H9 (cell line): ENCODE data around the gene HDHD3. TPM values are rescaled to one million over a fixed set of nuclear protein-coding genes. Genes with fewer than 3 reads are reported as not detected.

Experiments
- DNase-seq: peaks from one replicate; pipeline ENCODE4 v3.0.0-alpha.2; 2017
- H2AFZ ChIP-seq: one replicate; pipeline ENCODE4 v1.6.1; 2013; ENCODE audit warnings: mild to moderate bottlenecking, low read length, control low read depth, moderate library complexity
- H2AK5ac ChIP-seq: 2 replicates; pipeline ENCODE4 v1.6.1; 2013; ENCODE audit warnings: low read length, control low read depth, mixed read lengths; ENCODE audit not compliant: insufficient read length
- H2BK120ac ChIP-seq: one replicate; pipeline ENCODE4 v1.6.1; 2013; ENCODE audit warnings: low read depth, mild to moderate bottlenecking, low read length, control low read depth, inconsistent platforms; ENCODE audit not compliant: poor library complexity, severe bottlenecking
- H2BK12ac ChIP-seq: 2 replicates; pipeline ENCODE4 v1.6.1; 2013; ENCODE audit warnings: low read length, control low read depth, mixed read lengths, low read depth; ENCODE audit not compliant: insufficient read length
- H2BK15ac ChIP-seq: 2 replicates; pipeline ENCODE4 v1.6.1; 2013; ENCODE audit warnings: low read depth, low read length, control low read depth
- H2BK20ac ChIP-seq: one replicate; pipeline ENCODE4 v1.6.1; 2013; ENCODE audit warnings: low read depth, mild to moderate bottlenecking, low read length, control low read depth, inconsistent platforms; ENCODE audit not compliant: poor library complexity, severe bottlenecking
- H2BK5ac ChIP-seq: 2 replicates; pipeline ENCODE4 v1.6.1; 2013; ENCODE audit warnings: low read length, control low read depth, mixed read lengths; ENCODE audit not compliant: insufficient read length
- H3K14ac ChIP-seq: 2 replicates; pipeline ENCODE4 v1.6.1; 2013; ENCODE audit warnings: low read length, control low read depth; ENCODE audit not compliant: insufficient read depth
- H3K18ac ChIP-seq: 2 replicates; pipeline ENCODE4 v1.6.1; 2013; ENCODE audit warnings: low read depth, mild to moderate bottlenecking, mixed read lengths, low read length, control low read depth; ENCODE audit not compliant: insufficient read length
- H3K23ac ChIP-seq: 2 replicates; pipeline ENCODE4 v1.6.1; 2013; ENCODE audit warnings: low read length, control low read depth, mixed read lengths, low read depth; ENCODE audit not compliant: insufficient read length
- H3K23me2 ChIP-seq: 2 replicates; pipeline ENCODE4 v1.6.1; 2013; ENCODE audit warnings: low read depth, mild to moderate bottlenecking, mixed read lengths, low read length, control low read depth; ENCODE audit not compliant: insufficient read length, poor library complexity, severe bottlenecking
- H3K27ac ChIP-seq: 2 replicates; pipeline ENCODE4 v1.5.1; 2013; ENCODE audit warnings: low read length, control low read depth, mixed read lengths, low read depth; ENCODE audit not compliant: insufficient read length
- H3K27me3 ChIP-seq: 2 replicates; pipeline ENCODE4 v1.6.1; 2013; ENCODE audit warnings: low read length, control low read depth, inconsistent platforms; ENCODE audit not compliant: insufficient read depth
- H3K4ac ChIP-seq: 2 replicates; pipeline ENCODE4 v1.6.1; 2013; ENCODE audit warnings: low read depth, mild to moderate bottlenecking, control low read depth, inconsistent platforms, low read length, moderate library complexity
- H3K4me1 ChIP-seq: 2 replicates; pipeline ENCODE4 v1.6.1; 2013; ENCODE audit warnings: low read length, control low read depth, inconsistent platforms; ENCODE audit not compliant: insufficient read depth
- H3K4me2 ChIP-seq: 2 replicates; pipeline ENCODE4 v1.6.1; 2013; ENCODE audit warnings: low read length, control low read depth, mixed read lengths; ENCODE audit not compliant: insufficient read length, insufficient read depth
- H3K56ac ChIP-seq: 2 replicates; pipeline ENCODE4 v1.6.1; 2013; ENCODE audit warnings: low read depth, mild to moderate bottlenecking, mixed read lengths, low read length, control low read depth; ENCODE audit not compliant: insufficient read length
- H3K79me1 ChIP-seq: 2 replicates; pipeline ENCODE4 v1.6.1; 2013; ENCODE audit warnings: low read depth, mild to moderate bottlenecking, moderate library complexity, low read length, control low read depth, inconsistent platforms; ENCODE audit not compliant: insufficient read depth, poor library complexity, severe bottlenecking
- H3K79me2 ChIP-seq: 2 replicates; pipeline ENCODE4 v1.6.1; 2013; ENCODE audit warnings: low read length, control low read depth, inconsistent platforms; ENCODE audit not compliant: insufficient read depth
- H3K9ac ChIP-seq: 2 replicates; pipeline ENCODE4 v1.6.1; 2013; ENCODE audit warnings: low read length, control low read depth, mixed read lengths; ENCODE audit not compliant: insufficient read length; ENCODE audit errors: extremely low read depth
- H3K9me3 ChIP-seq: one replicate; pipeline ENCODE4 v1.6.1; 2013; ENCODE audit warnings: low read depth, low read length, inconsistent platforms; ENCODE audit not compliant: control insufficient read depth
- H3T11ph ChIP-seq: one replicate; pipeline ENCODE4 v1.6.1; 2013; ENCODE audit warnings: mild to moderate bottlenecking, low read length, control low read depth, inconsistent platforms
- H4K20me1 ChIP-seq: one replicate; pipeline ENCODE4 v1.6.1; 2013; ENCODE audit not compliant: control insufficient read depth, insufficient read length, insufficient read depth
- H4K5ac ChIP-seq: 2 replicates; pipeline ENCODE4 v1.6.1; 2013; ENCODE audit warnings: low read depth, mild to moderate bottlenecking, mixed read lengths, low read length, control low read depth; ENCODE audit not compliant: insufficient read length
- H4K8ac ChIP-seq: replicated peaks from 2 replicates; pipeline ENCODE4 v1.6.1; 2013; ENCODE audit warnings: low read length, control low read depth, mixed read lengths, low read depth; ENCODE audit not compliant: insufficient read length
- H4K91ac ChIP-seq: 2 replicates; pipeline ENCODE4 v1.6.1; 2013; ENCODE audit warnings: low read depth, mild to moderate bottlenecking, moderate library complexity, mixed read lengths, low read length, control low read depth; ENCODE audit not compliant: insufficient read length
- H3K27ac Mint-ChIP-seq, 3 experiments: 2 replicates in 2 of 3; 3 replicates in 1 of 3; pipeline ENCODE4 v1.8.0; 2020 to 2021; ENCODE audit warnings: mixed read lengths in 3 of 3, mild to moderate bottlenecking in 1 of 3, moderate library complexity in 1 of 3
- H3K27me3 Mint-ChIP-seq: 2 replicates; pipeline ENCODE4 v1.8.0; 2021; ENCODE audit warnings: low read depth, mild to moderate bottlenecking, moderate library complexity, mixed read lengths
- H3K36me3 Mint-ChIP-seq, 3 experiments: 2 replicates in 2 of 3; 3 replicates in 1 of 3; pipeline ENCODE4 v1.8.0; 2020 to 2021; ENCODE audit warnings: low read depth in 3 of 3, mixed read lengths in 3 of 3; ENCODE audit not compliant: insufficient read depth in 1 of 3
- H3K4me1 Mint-ChIP-seq, 2 experiments: 2 replicates each; pipeline ENCODE4 v1.8.0; 2020; ENCODE audit warnings: mixed read lengths in 2 of 2
- H3K4me3 Mint-ChIP-seq, 2 experiments: 2 replicates in 1 of 2; 3 replicates in 1 of 2; pipeline ENCODE4 v1.8.0; 2020 to 2021; ENCODE audit warnings: mild to moderate bottlenecking in 2 of 2, mixed read lengths in 2 of 2, moderate library complexity in 1 of 2
- H3K9me3 Mint-ChIP-seq, 2 experiments: 2 replicates in 1 of 2; 3 replicates in 1 of 2; pipeline ENCODE4 v1.8.0; 2020; ENCODE audit warnings: mild to moderate bottlenecking in 2 of 2, mixed read lengths in 2 of 2, moderate library complexity in 1 of 2
- CTCF ChIP-seq: fragments of 200-600 bp; sonication (generic); conservative IDR thresholded peaks from 3 replicates; pipeline ENCODE4 v1.8.0; 2021; ENCODE audit warnings: antibody characterized with exemption, mild to moderate bottlenecking
- WGBS: extraction: QIAGEN DNeasy Blood & Tissue Kit; methylation state at CpG from one replicate; pipeline ENCODE4 v1.1.7; 2013; ENCODE audit warnings: missing lambda C conversion rate, low lambda C conversion rate, mixed read lengths; ENCODE audit not compliant: insufficient read length; ENCODE audit errors: extremely low coverage; 5-methylcytosine and 5-hydroxymethylcytosine counted together
- total RNA-seq: library from RNA; stranded (reverse); gene quantifications from 2 replicates; pipeline ENCODE4 v1.2.1, GENCODE V29; 2021

The HDHD3 gene
- total RNA-seq, 1 experiment from 2014 or later = 10.9 TPM

DNA sequence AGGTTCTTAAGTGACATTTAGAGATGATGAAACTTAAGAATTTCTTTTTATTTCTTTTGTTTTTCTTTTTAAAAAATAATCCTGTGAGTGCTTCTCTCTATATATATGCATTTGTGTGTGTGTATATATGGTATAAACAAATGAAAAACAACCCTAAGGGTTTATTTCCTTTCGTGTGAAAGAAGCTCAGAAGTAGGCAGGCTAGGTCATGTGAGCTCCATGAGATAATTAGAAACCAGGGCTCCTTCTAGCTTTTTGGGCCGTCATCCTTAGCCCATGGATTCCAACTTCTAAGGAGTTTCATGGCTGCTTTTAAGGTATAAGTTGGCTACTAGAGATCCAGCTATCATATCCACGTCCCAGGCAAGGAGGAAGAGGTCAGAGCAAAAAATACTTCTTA is 44.9 kb upstream of the HDHD3 start:
- Histone ChIP-seq H3K79me2 (no peaks in the 10 kb centered on the region), H3K18ac (no peak overlapping the region), H3K56ac (no peak overlapping the region), H3K9me3 (no peaks in the 10 kb centered on the region), H3K79me1 (no peaks in the 10 kb centered on the region), H3K23ac (no peak overlapping the region), H2BK15ac (no peak overlapping the region), H2BK12ac (no peak overlapping the region), H2BK5ac (no peak overlapping the region), H2BK120ac (no peak overlapping the region), H3K27me3 (no peaks in the 10 kb centered on the region; the same call in 1 of the 2 replicates), H2AK5ac (no peak overlapping the region), H4K20me1 (no peaks in the 10 kb centered on the region), H4K91ac (no peak overlapping the region), H3K4ac (no peak overlapping the region), H2AFZ (no peak overlapping the region), H4K5ac (no peak overlapping the region), H3K23me2 (no peaks in the 10 kb centered on the region), H3K9ac (no peak overlapping the region), H4K8ac (no peak overlapping the region), H3K27ac (no peak overlapping the region), H3T11ph (no peak overlapping the region), H2BK20ac (no peak overlapping the region), H3K4me2 (no peak overlapping the region), H3K14ac (no peak overlapping the region), H3K4me1 (no peaks in the 10 kb centered on the region; the same call in 1 of the 2 replicates)
- DNase-seq = no peak
- no peaks in the 10 kb centered on the region for H3K9me3 Mint-ChIP-seq
- H3K27ac Mint-ChIP-seq = no peak overlapping the region
- no peak overlapping the region for H3K4me3 Mint-ChIP-seq
- TF ChIP-seq CTCF = no peak
- no CpG with 5 or more reads among the region's 3 CpGs for WGBS
- H3K4me1 Mint-ChIP-seq = peaks cover 11 to 12% of the 10 kb centered on the region in 2 experiments
- H3K36me3 Mint-ChIP-seq = no peaks in the 10 kb centered on the region
- H3K27me3 Mint-ChIP-seq = peaks cover 1% of the 10 kb centered on the region; the same call in 1 of the 2 replicates
